HEK293T (cell line): ENCODE measurements around the gene RNF141.

Experiments
- CTCF ChIA-PET: fragments of 350-600 bp; formaldehyde crosslinking; extraction: SDS; loops from one replicate; lab custom pipeline; 2021; ENCODE audit warnings: antibody characterized with exemption, inconsistent platforms; lab: Yijun Ruan, JAX
- POLR2A ChIA-PET: fragments of 350-600 bp; formaldehyde crosslinking; extraction: SDS; loops from one replicate; lab custom pipeline; 2020; ENCODE audit warnings: antibody characterized with exemption, inconsistent platforms; lab: Yijun Ruan, JAX
- DNase-seq: peaks from one replicate; pipeline ENCODE4 v3.0.0; 2012; ENCODE audit warnings: mixed read lengths; ENCODE audit errors: extremely low spot score
- ARNT ChIP-seq: fragments of 450-650 bp; IDR thresholded peaks from 2 replicates; pipeline ENCODE4 v1.6.1; 2017; ENCODE audit warnings: mild to moderate bottlenecking
- BHLHE40 ChIP-seq: fragments of 450-650 bp; IDR thresholded peaks from 2 replicates; pipeline ENCODE4 v1.6.1; 2016; ENCODE audit warnings: mild to moderate bottlenecking, moderate library complexity, borderline replicate concordance
- CTBP1 ChIP-seq: fragments of 450-650 bp; IDR thresholded peaks from 2 replicates; pipeline ENCODE4 v1.6.1; 2016; ENCODE audit warnings: borderline replicate concordance
- ELF4 ChIP-seq: fragments of 450-650 bp; IDR thresholded peaks from 2 replicates; pipeline ENCODE4 v1.6.1; 2017; ENCODE audit warnings: antibody characterized with exemption
- FOXA1 ChIP-seq: fragments of 450-650 bp; IDR thresholded peaks from 2 replicates; pipeline ENCODE4 v1.6.1; 2016; ENCODE audit warnings: mild to moderate bottlenecking
- FOXK2 ChIP-seq: fragments of 450-650 bp; IDR thresholded peaks from 2 replicates; pipeline ENCODE4 v1.6.1; 2016; ENCODE audit warnings: mild to moderate bottlenecking
- FOXM1 ChIP-seq: fragments of 450-650 bp; IDR thresholded peaks from 2 replicates; pipeline ENCODE4 v1.6.1; 2017; ENCODE audit warnings: mild to moderate bottlenecking, borderline replicate concordance
- HDGF ChIP-seq: fragments of 450-650 bp; IDR thresholded peaks from 2 replicates; pipeline ENCODE4 v1.6.1; 2017; ENCODE audit warnings: antibody characterized with exemption, borderline replicate concordance
- L3MBTL2 ChIP-seq: fragments of 450-650 bp; conservative IDR thresholded peaks from 2 replicates; pipeline ENCODE4 v1.6.1; 2016; ENCODE audit warnings: mild to moderate bottlenecking
- LEF1 ChIP-seq: fragments of 450-650 bp; IDR thresholded peaks from 2 replicates; pipeline ENCODE4 v1.6.1; 2017; ENCODE audit warnings: mild to moderate bottlenecking, borderline replicate concordance
- NFRKB ChIP-seq: fragments of 450-650 bp; IDR thresholded peaks from 2 replicates; pipeline ENCODE4 v1.6.1; 2016; ENCODE audit warnings: mild to moderate bottlenecking, moderate library complexity
- PKNOX1 ChIP-seq: fragments of 450-650 bp; IDR thresholded peaks from 2 replicates; pipeline ENCODE4 v1.6.1; 2016
- SP1 ChIP-seq: fragments of 450-650 bp; IDR thresholded peaks from 2 replicates; pipeline ENCODE4 v1.6.1; 2017
- SUZ12 ChIP-seq: fragments of 450-650 bp; IDR thresholded peaks from 2 replicates; pipeline ENCODE4 v1.6.1; 2016; ENCODE audit warnings: mild to moderate bottlenecking
- TARDBP ChIP-seq: fragments of 450-650 bp; IDR thresholded peaks from 2 replicates; pipeline ENCODE4 v1.6.1; 2016
- ZNF384 ChIP-seq: fragments of 450-650 bp; IDR thresholded peaks from 2 replicates; pipeline ENCODE4 v1.6.1; 2016

The RNF141 gene

GRCh38 chr11:10565493-10565892 is 24.5 kb upstream of the RNF141 start:
- POLR2A ChIA-PET: interaction anchor here (1.4 kb wide), 1 partner anchor 25 kb away, joined by 3 read pairs; the partner anchor contains the start of gene RNF141
- CTCF ChIA-PET: interaction anchor here (0.7 kb wide), 1 partner anchor 509 kb away, joined by 4 read pairs; no protein-coding TSS in a partner anchor

GRCh38 chr11:10564696-10565318 is 23.8 kb upstream of the RNF141 start:
- DNase-seq: no peak
- TF ChIP-seq PKNOX1 (no peak), SP1 (no peak), HDGF (no peak), FOXM1 (no peak), ELF4 (no peak), SUZ12 (no peak), LEF1 (no peak), TARDBP (no peak), L3MBTL2 (no peak), ARNT (no peak), BHLHE40 (no peak), ZNF384 (no peak), FOXK2 (no peak)
- POLR2A ChIA-PET: interaction anchor here (1.4 kb wide), 1 partner anchor 24 kb away, joined by 3 read pairs; the partner anchor contains the start of gene RNF141
- CTCF ChIA-PET: no interaction called here

More at GRCh38 chr11:10565493-10565892, 24.5 kb upstream of the RNF141 start:
- no peak for DNase-seq
- TF ChIP-seq ZNF384 (no peak), SUZ12 (no peak), NFRKB (no peak), FOXK2 (no peak), SP1 (no peak), BHLHE40 (no peak), PKNOX1 (no peak), FOXM1 (no peak), ELF4 (no peak), ARNT (no peak)

GRCh38 chr11:10564030-10564429 is 23.0 kb upstream of the RNF141 start:
- TF ChIP-seq FOXA1: no peak
- no peak for TF ChIP-seq LEF1
- no peak for TF ChIP-seq SUZ12
- TF ChIP-seq FOXM1: no peak
- no peak for TF ChIP-seq L3MBTL2
- no peak for TF ChIP-seq ELF4
- TF ChIP-seq BHLHE40: no peak
- TF ChIP-seq FOXK2: no peak
- no peak for TF ChIP-seq SP1
- no peak for TF ChIP-seq HDGF
- no peak for TF ChIP-seq ZNF384
- no peak for TF ChIP-seq PKNOX1
- no peak for TF ChIP-seq NFRKB
- TF ChIP-seq CTBP1: no peak
- TF ChIP-seq TARDBP: no peak
- TF ChIP-seq ARNT: no peak
- ChIA-PET POLR2A (interaction anchor here (1.4 kb wide), 1 partner anchor 24 kb away, joined by 3 read pairs; the partner anchor contains the start of gene RNF141), CTCF (no interaction called here)
- no peak for DNase-seq

- no peak for DNase-seq
- ChIA-PET POLR2A (no interaction called here), CTCF (no interaction called here)
- TF ChIP-seq ARNT: no peak
- TF ChIP-seq BHLHE40: no peak
- no peak for TF ChIP-seq FOXK2
- TF ChIP-seq FOXM1: no peak
- no peak for TF ChIP-seq ELF4
- TF ChIP-seq L3MBTL2: no peak
- TF ChIP-seq PKNOX1: no peak
- TF ChIP-seq FOXA1: no peak
- no peak for TF ChIP-seq SP1
- TF ChIP-seq SUZ12: no peak
- TF ChIP-seq CTBP1: no peak
- TF ChIP-seq NFRKB: no peak
These were observed 21.0 kb upstream of the RNF141 start for GRCh38 chr11:10561947-10562346.

GRCh38 chr11:10561043-10561818 is 20.2 kb upstream of the RNF141 start:
- ChIA-PET CTCF (no interaction called here), POLR2A (no interaction called here)
- TF ChIP-seq ELF4 (no peak), CTBP1 (no peak), TARDBP (no peak), FOXM1 (no peak), ZNF384 (no peak), NFRKB (no peak), FOXK2 (no peak), PKNOX1 (no peak)
- no peak for DNase-seq
